Measurements from ENCODE around the gene LSM3. TPM values are rescaled to one million over a fixed set of nuclear protein-coding genes. Genes with fewer than 3 reads are reported as not detected.

The LSM3 gene
- total and polyA plus RNA-seq, 4 experiments from 2014 or later, result 7.2 to 30.7 (median 15.1) TPM

- Histone ChIP-seq H3K4me3 (ENCODE audit: low read length in 2 of 2) (no peak overlapping the region), H3K4me1 (ENCODE audit: insufficient read depth, low read length) (no peaks in the 10 kb centered on the region), H3K27me3 (ENCODE audit: insufficient read depth, low read length) (no peaks in the 10 kb centered on the region), H3K36me3 (ENCODE audit: insufficient read depth, low read length) (peaks cover 77% of the 10 kb centered on the region), H3K9me3 (ENCODE audit: control insufficient read depth in 1 of 2, low read length in 2 of 2) (no peaks in the 10 kb centered on the region), H3K27ac (ENCODE audit: low read depth, low read length) (no peak overlapping the region)
- H3K9me3 Mint-ChIP-seq, result peaks cover 0 to 10% (median 3%) of the 10 kb centered on the region in 8 donors
- H3K27ac Mint-ChIP-seq, result peak overlapping the region in 6 of 7 donors; percentile 12 to 88 (median 50)
- peak overlapping the region in 1 of 8 donors; percentile 3 for H3K4me3 Mint-ChIP-seq
- ChIA-PET POLR2A (ENCODE audit: partially characterized antibody) (no interaction called here), CTCF (ENCODE audit: partially characterized antibody) (no interaction called here)
- no peaks in the 10 kb centered on the region for H3K27me3 Mint-ChIP-seq
- intact Hi-C loops (cut with micrococcal nuclease), result no loop called here
- H3K36me3 Mint-ChIP-seq, result peaks cover 77 to 80% of the 10 kb centered on the region in 2 donors
- H3K4me1 Mint-ChIP-seq, result peaks cover 13 to 25% (median 20%) of the 10 kb centered on the region in 4 donors
- no peak for DNase-seq
Observed at GRCh38 chr3:14156201-14156600, 22.4 kb upstream of the LSM3 start.

GRCh38 chr3:14156843-14157561 lies 21.6 kb upstream of the LSM3 start:
- Mint-ChIP-seq H3K36me3 (peaks cover 80 to 88% of the 10 kb centered on the region in 2 donors), H3K4me3 (no peak overlapping the region), H3K4me1 (peaks cover 13 to 25% (median 20%) of the 10 kb centered on the region in 4 donors), H3K27me3 (no peaks in the 10 kb centered on the region), H3K27ac (peak overlapping the region in 5 of 7 donors; percentile 35 to 71 (median 50)), H3K9me3 (peaks cover 0 to 18% (median 11%) of the 10 kb centered on the region in 8 donors)
- Histone ChIP-seq H3K36me3 (ENCODE audit: insufficient read depth, low read length) (peaks cover 82% of the 10 kb centered on the region), H3K4me3 (ENCODE audit: low read length in 2 of 2) (no peak overlapping the region), H3K4me1 (ENCODE audit: insufficient read depth, low read length) (no peaks in the 10 kb centered on the region), H3K27ac (ENCODE audit: low read depth, low read length) (no peak overlapping the region), H3K9me3 (ENCODE audit: control insufficient read depth in 1 of 2, low read length in 2 of 2) (peaks cover 3 to 6% of the 10 kb centered on the region in 2 donors), H3K27me3 (ENCODE audit: insufficient read depth, low read length) (no peaks in the 10 kb centered on the region)
- ChIA-PET CTCF (ENCODE audit: partially characterized antibody) (interaction anchor here (1.1 kb wide), 1 partner anchor 47 kb away, joined by 4 read pairs; no protein-coding TSS in a partner anchor), POLR2A (ENCODE audit: partially characterized antibody) (interaction anchor here (1.0 kb wide), 1 partner anchor 18 kb away, joined by 3 read pairs; no protein-coding TSS in a partner anchor)
- DNase-seq, result no peak
- intact Hi-C loops (cut with micrococcal nuclease), result no loop called here

GRCh38 chr3:14157951-14158350 lies 20.7 kb upstream of the LSM3 start:
- ChIA-PET POLR2A (ENCODE audit: partially characterized antibody) (no interaction called here), CTCF (ENCODE audit: partially characterized antibody) (interaction anchor here (1.1 kb wide), 1 partner anchor 46 kb away, joined by 4 read pairs; no protein-coding TSS in a partner anchor)
- Mint-ChIP-seq H3K4me3 (no peak overlapping the region), H3K27ac (peak overlapping the region in 3 of 7 donors; percentile 24 to 63 (median 42)), H3K36me3 (peaks cover 86 to 90% of the 10 kb centered on the region in 2 donors), H3K4me1 (peaks cover 14 to 25% (median 19%) of the 10 kb centered on the region in 4 donors), H3K27me3 (no peaks in the 10 kb centered on the region), H3K9me3 (peaks cover 3 to 26% (median 12%) of the 10 kb centered on the region in 8 donors)
- H3K9me3 ChIP-seq (ENCODE audit: control insufficient read depth in 1 of 2, low read length in 2 of 2), result peaks cover 3 to 6% of the 10 kb centered on the region in 2 donors
- H3K36me3 ChIP-seq (ENCODE audit: insufficient read depth, low read length), result peaks cover 83% of the 10 kb centered on the region
- H3K27me3 ChIP-seq (ENCODE audit: insufficient read depth, low read length), result no peaks in the 10 kb centered on the region
- H3K4me1 ChIP-seq (ENCODE audit: insufficient read depth, low read length), result no peaks in the 10 kb centered on the region
- no peak overlapping the region for H3K4me3 ChIP-seq (ENCODE audit: low read length in 2 of 2)
- H3K27ac ChIP-seq (ENCODE audit: low read depth, low read length), result no peak overlapping the region
- intact Hi-C loops (cut with micrococcal nuclease), result no loop called here
- DNase-seq, result no peak

GRCh38 chr3:14158370-14158769 lies 20.2 kb upstream of the LSM3 start:
- H3K4me3 ChIP-seq (ENCODE audit: low read length in 2 of 2), result no peak overlapping the region
- H3K36me3 ChIP-seq (ENCODE audit: insufficient read depth, low read length), result peaks cover 83% of the 10 kb centered on the region
- Mint-ChIP-seq H3K4me3 (no peak overlapping the region), H3K27ac (peak overlapping the region in 3 of 7 donors; percentile 2 to 24 (median 13)), H3K4me1 (peaks cover 14 to 25% (median 19%) of the 10 kb centered on the region in 4 donors), H3K27me3 (no peaks in the 10 kb centered on the region), H3K36me3 (peaks cover 90 to 91% of the 10 kb centered on the region in 2 donors), H3K9me3 (peaks cover 3 to 26% (median 12%) of the 10 kb centered on the region in 8 donors)
- no peaks in the 10 kb centered on the region for H3K27me3 ChIP-seq (ENCODE audit: insufficient read depth, low read length)
- intact Hi-C loops (cut with micrococcal nuclease), result no loop called here
- H3K27ac ChIP-seq (ENCODE audit: low read depth, low read length), result no peak overlapping the region
- no peaks in the 10 kb centered on the region for H3K4me1 ChIP-seq (ENCODE audit: insufficient read depth, low read length)
- CTCF ChIA-PET (ENCODE audit: partially characterized antibody), result no interaction called here
- POLR2A ChIA-PET (ENCODE audit: partially characterized antibody), result interaction anchor here (0.9 kb wide), 1 partner anchor 17 kb away, joined by 4 read pairs; no protein-coding TSS in a partner anchor
- peaks cover 3 to 6% of the 10 kb centered on the region in 2 donors for H3K9me3 ChIP-seq (ENCODE audit: control insufficient read depth in 1 of 2, low read length in 2 of 2)
- no peak for DNase-seq

GRCh38 chr3:14159426-14159825 lies 19.2 kb upstream of the LSM3 start:
- Mint-ChIP-seq H3K27ac (peak overlapping the region in 3 of 7 donors; percentile 24 to 43 (median 41)), H3K4me3 (no peak overlapping the region), H3K4me1 (peaks cover 10 to 26% (median 18%) of the 10 kb centered on the region in 4 donors), H3K9me3 (peaks cover 3 to 26% (median 12%) of the 10 kb centered on the region in 8 donors), H3K36me3 (peaks cover 91 to 94% of the 10 kb centered on the region in 2 donors), H3K27me3 (no peaks in the 10 kb centered on the region)
- Histone ChIP-seq H3K4me3 (ENCODE audit: low read length in 2 of 2) (no peak overlapping the region), H3K4me1 (ENCODE audit: insufficient read depth, low read length) (no peaks in the 10 kb centered on the region), H3K27ac (ENCODE audit: low read depth, low read length) (no peak overlapping the region), H3K36me3 (ENCODE audit: insufficient read depth, low read length) (peaks cover 83% of the 10 kb centered on the region), H3K9me3 (ENCODE audit: control insufficient read depth in 1 of 2, low read length in 2 of 2) (peaks cover 3 to 6% of the 10 kb centered on the region in 2 donors), H3K27me3 (ENCODE audit: insufficient read depth, low read length) (no peaks in the 10 kb centered on the region)
- ChIA-PET POLR2A (ENCODE audit: partially characterized antibody) (interaction anchor here (0.9 to 1.3 kb wide), 3 partner anchors 14 to 19 kb away, joined by 3 to 8 read pairs (median 4); partner anchors contain the start of genes LSM3 and XPC), CTCF (ENCODE audit: partially characterized antibody) (interaction anchor here (1.0 to 1.6 kb wide), 3 partner anchors 10 to 44 kb away, joined by 3 to 4 read pairs (median 3); no protein-coding TSS in a partner anchor)
- DNase-seq, result no peak
- intact Hi-C loops (cut with micrococcal nuclease), result no loop called here

- CTCF ChIA-PET (ENCODE audit: partially characterized antibody), result no interaction called here
- peaks cover 3 to 6% of the 10 kb centered on the region in 2 donors for H3K9me3 ChIP-seq (ENCODE audit: control insufficient read depth in 1 of 2, low read length in 2 of 2)
- no peak overlapping the region for H3K4me3 ChIP-seq (ENCODE audit: low read length in 2 of 2)
- Mint-ChIP-seq H3K9me3 (peaks cover 3 to 26% (median 12%) of the 10 kb centered on the region in 8 donors), H3K4me1 (peaks cover 10 to 31% (median 15%) of the 10 kb centered on the region in 4 donors), H3K4me3 (no peak overlapping the region), H3K27me3 (no peaks in the 10 kb centered on the region), H3K27ac (no peak overlapping the region), H3K36me3 (peaks cover 98 to 99% of the 10 kb centered on the region in 2 donors)
- H3K4me1 ChIP-seq (ENCODE audit: insufficient read depth, low read length), result no peaks in the 10 kb centered on the region
- no peak overlapping the region for H3K27ac ChIP-seq (ENCODE audit: low read depth, low read length)
- no peaks in the 10 kb centered on the region for H3K27me3 ChIP-seq (ENCODE audit: insufficient read depth, low read length)
- intact Hi-C loops (cut with micrococcal nuclease), result loop anchor here (2.0 kb wide), 1 partner anchor 18 kb away; the partner anchor contains the start of genes LSM3 and XPC
- POLR2A ChIA-PET (ENCODE audit: partially characterized antibody), result interaction anchor here (0.8 kb wide), 1 partner anchor 17 kb away, joined by 3 read pairs; the partner anchor contains the start of genes LSM3 and XPC
- H3K36me3 ChIP-seq (ENCODE audit: insufficient read depth, low read length), result peaks cover 97% of the 10 kb centered on the region
- DNase-seq, result no peak
Observed at GRCh38 chr3:14161282-14161681, 17.3 kb upstream of the LSM3 start.

- H3K4me1 Mint-ChIP-seq, result peaks cover 5 to 29% (median 11%) of the 10 kb centered on the region in 4 donors
- H3K27ac ChIP-seq (ENCODE audit: low read depth, low read length), result no peak overlapping the region
- intact Hi-C loops (cut with micrococcal nuclease), result no loop called here
- ChIA-PET CTCF (ENCODE audit: partially characterized antibody) (interaction anchor here (1.1 to 1.3 kb wide), 2 partner anchors 9 to 77 kb away, joined by 3 read pairs; no protein-coding TSS in a partner anchor), POLR2A (ENCODE audit: partially characterized antibody) (interaction anchor here (0.8 kb wide), 1 partner anchor 16 kb away, joined by 3 read pairs; the partner anchor contains the start of genes LSM3 and XPC)
- no peak overlapping the region for H3K4me3 ChIP-seq (ENCODE audit: low read length in 2 of 2)
- peaks cover 96% of the 10 kb centered on the region for H3K36me3 ChIP-seq (ENCODE audit: insufficient read depth, low read length)
- no peaks in the 10 kb centered on the region for H3K4me1 ChIP-seq (ENCODE audit: insufficient read depth, low read length)
- H3K4me3 Mint-ChIP-seq, result no peak overlapping the region
- peaks cover 3 to 26% (median 12%) of the 10 kb centered on the region in 8 donors for H3K9me3 Mint-ChIP-seq
- peaks cover 98% of the 10 kb centered on the region in 2 donors for H3K36me3 Mint-ChIP-seq
- no peaks in the 10 kb centered on the region for H3K27me3 ChIP-seq (ENCODE audit: insufficient read depth, low read length)
- no peaks in the 10 kb centered on the region for H3K27me3 Mint-ChIP-seq
- H3K9me3 ChIP-seq (ENCODE audit: control insufficient read depth in 1 of 2, low read length in 2 of 2), result peaks cover 3 to 6% of the 10 kb centered on the region in 2 donors
- no peak overlapping the region for H3K27ac Mint-ChIP-seq
- DNase-seq, result no peak
Observed at GRCh38 chr3:14162178-14162577, 16.4 kb upstream of the LSM3 start.
